ENCODE measurements around the gene PXYLP1.

DNA sequence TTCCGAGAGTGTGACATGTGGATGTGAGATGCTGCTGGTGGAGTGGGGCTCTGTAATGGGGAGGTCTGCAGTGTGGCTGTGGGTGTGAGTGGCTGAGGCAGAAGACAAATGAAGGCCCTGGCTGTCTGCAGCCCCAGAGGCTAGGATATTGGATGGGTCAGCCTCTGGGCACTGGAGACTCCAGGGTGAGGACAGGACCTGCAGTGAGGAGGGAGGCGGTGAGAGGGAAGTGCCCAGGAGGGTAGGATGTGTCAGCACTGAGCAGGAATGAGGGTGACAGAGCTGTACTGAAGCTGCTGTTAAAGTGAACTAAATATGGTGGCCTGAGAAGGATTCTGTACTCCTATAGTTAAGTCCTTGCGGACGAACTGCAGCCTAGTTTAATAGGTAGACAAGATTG is 27.3 kb upstream of the PXYLP1 start:
- TF ChIP-seq CTCF (IDR thresholded peaks at IDR 0.05) (no peak), EZH2phosphoT487 (IDR thresholded peaks at IDR 0.05) (no peak)
